GM19397 (cell line): ENCODE data around the gene DPEP2.
A peak's percentile ranks its signal among the peaks of the same experiment; 100 is the strongest.
"Not testable (repeated sequence)": the region's sequence is repeated elsewhere in the genome, so short reads cannot be mapped to it uniquely, and the experiment has no call there.

Experiments used
- ATAC-seq: cut with Tn5 transposase; IDR thresholded peaks from one replicate; pipeline ENCODE4 v1.9.1; 2021; ENCODE audit warnings: mild to moderate bottlenecking, moderate library complexity; ENCODE audit not compliant: unreplicated experiment

The DPEP2 gene

DNA sequence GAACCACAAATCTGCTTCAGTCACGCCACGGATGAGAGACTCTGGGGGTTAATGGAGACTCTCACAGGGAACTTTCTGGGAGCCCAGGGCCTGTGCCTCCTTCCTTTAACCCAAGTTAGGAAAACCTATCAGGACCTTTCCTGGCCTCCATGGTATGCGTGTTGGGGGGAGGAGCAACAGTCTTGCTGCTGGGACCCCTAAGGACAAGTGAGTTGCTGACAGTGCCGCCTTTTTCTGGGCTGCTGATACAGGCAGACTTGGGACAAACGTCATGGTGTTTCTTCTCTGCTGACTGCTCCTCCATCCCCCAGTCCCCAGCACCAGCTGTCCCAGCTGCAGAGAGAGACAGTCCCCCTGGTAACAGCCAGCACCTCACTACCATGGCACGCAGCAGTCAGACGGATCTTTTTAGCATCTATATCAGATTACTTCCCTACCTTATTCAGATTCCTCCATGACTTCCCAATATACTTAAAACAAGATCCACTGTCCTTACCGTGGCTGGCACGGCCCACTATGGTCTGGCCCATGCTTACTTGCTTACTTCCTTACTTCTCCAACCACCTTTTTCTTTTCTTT lies 10.0 kb upstream of the DPEP2 start:
- no peak for ATAC-seq

GRCh38 chr16:68005786-68006286 lies 6.6 kb upstream of the DPEP2 start:
- ATAC-seq: no peak

DNA sequence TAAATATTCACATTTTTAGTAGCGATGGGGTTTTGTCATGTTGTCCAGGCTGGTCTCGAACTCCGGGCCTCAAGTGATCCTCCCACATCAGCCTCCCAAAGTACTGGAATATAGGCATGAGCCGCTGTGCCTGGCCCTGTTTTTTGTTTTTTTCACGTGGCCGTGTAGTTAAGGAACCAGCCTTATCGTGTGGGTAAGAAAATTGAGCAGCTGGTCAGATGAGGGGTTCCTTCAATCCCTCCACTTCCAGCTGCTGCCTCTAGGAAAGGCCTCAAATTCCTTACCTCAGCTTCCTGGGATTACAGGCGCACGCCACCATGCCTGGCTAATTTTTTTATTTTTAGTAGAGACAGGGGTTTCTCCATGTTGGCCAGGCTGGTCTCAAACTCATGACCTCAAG lies 5.9 kb upstream of the DPEP2 start:
- ATAC-seq: no peak

DNA sequence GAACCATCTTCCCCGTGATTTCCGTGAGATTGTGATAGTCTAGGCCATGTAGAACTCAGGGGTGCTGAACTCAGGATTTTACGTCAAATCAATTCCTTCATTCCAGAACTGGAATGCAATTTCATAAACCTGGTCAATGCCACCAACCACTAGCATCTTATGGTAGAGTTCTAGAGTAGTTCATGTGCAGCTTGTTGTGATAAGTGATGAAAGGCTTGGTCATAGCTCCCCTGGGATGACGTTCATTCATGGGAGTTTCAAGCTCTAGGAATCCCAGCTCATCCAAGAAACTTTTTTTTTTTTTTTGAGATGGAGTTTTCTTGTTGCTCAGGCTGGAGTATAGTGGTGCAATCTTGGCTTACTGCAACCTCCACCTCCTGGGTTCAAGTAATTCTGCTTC lies 3.7 kb upstream of the DPEP2 start:
- no peak for ATAC-seq

DNA sequence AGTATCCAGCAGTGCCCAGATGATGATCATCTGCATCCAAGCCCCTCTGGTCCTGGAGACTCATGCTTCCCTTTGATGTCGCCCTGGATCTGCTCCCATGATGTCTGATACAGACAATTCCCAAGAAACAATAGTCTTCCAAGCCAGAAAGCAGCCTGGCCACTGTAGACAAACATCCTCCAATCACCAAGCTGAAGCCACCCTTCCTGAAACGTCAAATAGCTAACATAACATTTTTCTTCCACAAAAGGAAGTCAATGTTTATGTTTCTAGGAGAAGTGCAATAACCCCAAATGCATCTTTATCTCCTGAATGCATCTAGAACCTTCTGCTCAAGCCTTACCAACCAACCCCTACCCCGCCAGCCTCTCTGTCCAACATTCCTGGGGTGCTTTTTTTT lies 1.2 kb upstream of the DPEP2 start:
- ATAC-seq: no peak

DNA sequence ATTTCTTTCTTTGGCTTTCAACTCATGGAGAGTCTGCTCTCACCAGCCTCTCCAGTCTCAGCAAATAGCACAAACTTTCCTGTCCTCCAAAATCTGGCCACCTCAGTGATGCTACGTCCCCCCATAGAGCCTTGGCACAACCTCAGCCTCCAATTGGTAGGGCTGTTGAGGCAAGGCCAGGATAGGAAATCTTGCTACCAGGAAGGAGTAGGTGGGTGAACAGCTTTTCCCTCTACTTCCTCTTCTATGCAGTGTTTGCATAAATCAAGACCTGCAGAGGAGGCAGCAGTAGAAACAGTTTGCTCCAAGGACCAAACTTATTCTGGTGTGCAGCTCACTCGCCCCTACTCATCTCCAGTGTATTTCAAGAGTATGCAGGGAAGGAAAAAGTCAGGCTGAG lies 701 bp upstream of the DPEP2 start:
- ATAC-seq: no peak

GRCh38 chr16:67998231-67998778 lies 979 bp downstream of the DPEP2 start:
- ATAC-seq: not testable (repeated sequence)

DNA sequence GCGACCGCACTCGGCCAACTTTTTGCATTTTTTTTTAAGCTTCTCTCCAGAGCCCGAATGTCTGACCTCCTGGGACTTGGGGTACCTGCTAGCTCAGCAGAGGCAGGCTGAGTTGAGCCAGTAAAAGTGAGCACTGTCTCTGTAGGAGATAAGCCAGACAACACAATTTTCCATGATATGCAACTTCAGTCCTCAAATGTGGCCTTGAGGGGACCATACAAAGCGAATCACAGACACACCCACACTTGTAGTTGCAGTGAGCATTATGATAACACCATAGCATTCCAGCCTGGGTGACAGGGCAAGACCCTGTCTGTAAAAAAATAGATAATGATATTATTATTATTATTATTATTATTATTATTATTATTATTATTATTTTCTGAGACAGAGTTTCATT lies 2.6 kb downstream of the DPEP2 start:
- ATAC-seq: no peak

DNA sequence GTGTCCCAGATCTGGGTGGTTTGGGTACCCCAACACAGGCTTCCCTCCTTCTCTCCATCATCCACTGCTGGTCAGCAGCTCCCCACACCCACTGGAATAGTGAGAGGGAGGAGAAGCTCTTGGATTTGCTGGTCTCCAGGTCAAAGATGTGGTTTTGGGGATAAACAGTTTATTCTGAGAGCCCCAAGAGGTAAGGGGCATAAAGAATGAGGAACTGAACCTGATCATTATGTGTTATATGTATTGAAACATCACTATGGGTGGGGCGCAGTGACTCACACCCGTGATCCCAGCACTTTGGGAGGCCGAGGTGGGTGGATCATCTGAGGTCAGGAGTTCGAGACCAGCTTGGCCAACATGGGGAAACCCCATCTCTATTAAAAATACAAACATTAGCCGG lies 3.9 kb downstream of the DPEP2 start:
- ATAC-seq: no peak

DNA sequence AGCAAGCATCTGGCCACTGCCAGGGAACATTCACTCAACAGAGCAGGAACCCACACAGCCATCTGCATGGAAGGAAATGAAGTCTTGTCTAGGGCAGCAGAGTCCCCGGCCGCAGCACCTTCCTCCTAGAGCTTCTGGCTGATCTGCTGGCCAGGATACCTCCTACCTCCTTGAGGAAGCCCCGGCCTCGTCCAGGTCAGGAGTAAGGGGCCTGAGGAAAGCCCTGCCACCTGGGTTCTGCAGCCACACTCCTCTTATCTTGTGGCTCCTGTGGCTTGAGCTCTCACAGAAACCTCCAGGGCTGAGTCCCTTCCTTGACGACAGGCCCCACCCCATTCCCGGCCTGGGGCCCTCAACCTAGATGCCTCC lies 5.3 kb downstream of the DPEP2 start:
- ATAC-seq: not testable (repeated sequence)

DNA sequence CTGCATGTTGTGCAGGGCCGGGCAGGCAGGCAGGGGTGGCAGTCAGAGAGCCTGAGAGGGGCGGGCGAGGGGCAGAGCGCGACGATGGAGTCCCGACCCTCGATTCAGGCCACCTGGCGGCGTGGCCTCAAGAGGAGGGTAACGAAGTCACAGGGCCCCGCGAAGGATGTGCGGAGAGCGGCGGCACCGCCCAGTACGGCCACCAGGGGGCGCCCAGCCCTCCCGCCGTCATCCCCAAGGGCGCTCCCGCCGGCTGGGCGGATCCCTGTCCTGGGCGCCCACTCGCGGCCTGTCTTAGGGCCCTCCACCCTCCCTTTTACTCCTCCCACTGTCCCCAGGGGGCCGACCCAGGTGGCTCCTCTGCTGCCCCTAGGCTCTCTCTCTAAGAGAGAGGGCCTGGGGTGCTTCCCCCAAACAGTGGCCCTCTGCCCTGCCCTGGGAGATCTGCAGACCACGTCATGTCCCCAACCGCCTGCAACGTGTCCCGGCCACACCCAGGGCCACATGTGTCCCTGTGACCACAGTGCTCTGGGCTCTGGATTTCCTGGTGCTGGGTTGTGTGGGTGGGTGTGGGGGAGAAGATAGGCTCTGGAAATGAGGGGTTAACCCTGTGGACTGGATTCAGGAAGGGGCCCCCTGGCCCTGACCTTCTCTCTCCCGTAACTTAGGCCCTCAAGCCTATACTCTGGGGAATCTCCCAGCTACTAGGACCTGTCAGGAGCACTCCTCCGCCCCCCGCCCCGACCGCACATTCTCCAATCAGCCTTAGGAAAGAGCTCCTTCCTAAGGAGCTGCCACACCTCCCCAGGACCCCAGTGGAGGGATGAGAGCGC lies 5.9 kb downstream of the DPEP2 start:
- peak; percentile 87 for ATAC-seq

GRCh38 chr16:67992661-67993206 lies 6.5 kb downstream of the DPEP2 start:
- no peak for ATAC-seq

DNA sequence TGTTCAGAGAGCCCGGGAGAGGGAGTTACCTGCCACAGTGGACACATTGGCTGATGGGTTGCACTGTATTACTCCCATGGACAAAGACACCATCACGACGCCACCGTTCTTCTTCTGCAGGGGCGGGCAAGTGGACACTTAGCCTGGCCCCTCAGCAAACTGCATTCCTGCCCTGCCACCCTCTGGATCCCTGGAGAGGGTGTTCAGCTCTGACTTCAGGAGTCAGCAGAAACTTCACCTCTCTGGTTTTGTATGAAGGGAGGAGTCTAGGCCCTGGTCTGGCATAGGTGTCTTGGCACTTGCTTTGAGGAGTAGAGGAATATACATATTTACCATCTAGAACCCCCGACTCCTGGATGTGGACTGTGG lies 9.3 kb downstream of the DPEP2 start:
- ATAC-seq: no peak

DNA sequence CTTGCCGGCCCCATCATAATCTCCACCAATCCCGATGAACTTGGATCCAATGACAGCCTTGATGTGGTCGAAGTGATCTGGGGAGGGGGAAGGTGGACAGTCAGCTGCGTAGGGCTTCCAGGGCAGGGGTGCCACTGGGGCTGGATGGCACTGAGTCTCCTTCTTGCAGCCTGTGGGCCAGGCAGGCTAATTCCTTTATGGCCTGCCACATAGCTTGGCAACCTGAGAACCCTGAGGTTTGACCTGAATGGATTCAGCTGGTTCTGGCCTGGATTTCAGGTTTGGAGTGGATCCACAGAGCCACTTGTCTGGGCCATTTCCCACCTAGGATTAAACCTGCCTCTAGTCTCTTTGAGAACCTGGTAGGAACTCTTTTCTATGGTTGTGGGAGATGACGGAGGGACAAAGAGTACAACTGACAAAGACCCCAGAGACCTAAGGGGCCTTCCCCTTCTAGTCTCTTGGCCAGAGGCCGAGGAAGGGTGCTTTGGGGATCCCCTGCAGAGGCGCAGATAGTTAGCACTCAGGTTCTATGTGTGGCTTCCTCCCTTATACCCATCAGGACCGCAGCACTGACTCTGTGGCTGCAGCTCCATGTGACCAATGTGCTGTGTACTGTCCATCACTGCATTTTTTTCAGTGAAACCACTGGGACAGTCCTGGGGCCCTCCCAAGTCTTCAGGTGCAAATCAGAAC lies 9.8 kb downstream of the DPEP2 start:
- ATAC-seq: no peak

DNA sequence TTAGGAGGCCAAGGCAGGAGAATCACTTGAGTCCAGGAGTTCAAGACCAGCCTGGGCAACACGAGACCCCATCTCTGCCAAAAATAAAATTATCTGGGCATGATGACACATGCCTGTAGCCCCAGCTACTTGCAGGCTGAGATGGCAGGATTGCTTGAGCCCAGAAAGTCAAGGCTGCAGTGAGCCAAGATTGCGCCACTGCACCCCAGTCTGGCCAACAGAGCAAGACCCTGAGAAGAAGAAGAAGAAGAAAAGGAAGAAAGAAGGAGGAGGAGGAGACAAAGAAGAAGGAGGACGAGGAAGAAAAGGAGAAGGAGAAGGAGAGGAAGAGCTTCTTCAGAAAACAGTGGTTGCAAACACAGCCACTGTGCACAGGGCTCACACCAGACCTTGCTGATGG lies 10.6 kb downstream of the DPEP2 start:
- ATAC-seq: no peak

- no peak for ATAC-seq
These were observed 11.7 kb downstream of the DPEP2 start for GRCh38 chr16:67987460-67988160.

DNA sequence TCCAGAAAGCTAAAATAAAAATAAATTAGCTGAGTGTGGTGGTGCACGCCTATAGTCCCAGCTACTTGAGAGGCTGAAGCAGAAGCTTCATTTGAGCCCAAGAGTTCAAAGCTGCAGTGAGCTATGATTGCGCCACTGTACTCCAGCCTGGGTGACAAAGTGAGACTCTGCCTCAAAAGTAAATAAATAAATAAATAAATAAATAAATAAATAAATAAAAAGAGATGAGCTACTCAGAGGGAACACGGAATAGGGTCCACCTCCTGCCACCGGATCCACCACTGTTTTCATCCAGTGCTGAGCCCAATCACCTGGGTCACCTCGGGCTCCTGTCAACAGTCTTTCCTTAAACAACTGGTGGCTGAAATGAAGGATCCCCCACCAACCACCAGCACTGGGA lies 12.3 kb downstream of the DPEP2 start:
- no peak for ATAC-seq

DNA sequence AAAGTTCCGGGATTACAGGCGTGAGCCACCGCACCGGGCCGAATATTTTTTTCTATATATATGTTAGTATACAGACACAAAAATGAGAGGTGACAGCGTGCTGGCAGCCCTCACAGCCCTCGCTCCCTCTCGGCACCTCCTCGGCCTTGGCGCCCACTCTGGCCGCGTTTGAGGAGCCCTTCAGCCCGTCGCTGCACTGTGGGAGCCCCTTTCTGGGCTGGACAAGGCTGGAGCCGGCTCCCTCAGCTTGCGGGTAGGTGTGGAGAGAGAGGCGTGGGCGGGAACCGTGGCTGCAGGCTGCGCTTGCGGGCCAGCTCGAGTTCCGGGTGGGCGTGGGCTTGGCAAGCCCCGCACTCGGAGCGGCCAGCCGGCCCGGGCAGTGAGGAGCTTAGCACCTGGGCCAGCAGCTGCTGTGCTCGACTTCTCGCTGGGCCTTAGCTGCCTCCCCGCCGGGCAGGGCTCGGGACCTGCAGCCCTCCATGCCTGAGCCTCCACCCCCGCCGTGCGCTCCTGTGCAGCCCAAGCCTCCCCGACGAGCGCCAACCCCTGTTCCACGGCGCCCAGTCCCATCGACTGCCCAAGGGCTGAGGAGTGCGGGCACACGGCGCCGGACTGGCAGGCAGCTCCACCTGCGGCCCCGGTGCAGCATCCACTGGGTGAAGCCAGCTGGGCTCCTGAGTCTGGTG lies 17.1 kb downstream of the DPEP2 start:
- ATAC-seq: no peak

GRCh38 chr16:67979955-67980678 lies 19.2 kb downstream of the DPEP2 start, which contains the start of gene DPEP3:
DPEP3 (minus strand) TSS chr16:67980499; CDS start chr16:67980380, 119 bp downstream.
- ATAC-seq: no peak
